Measurements from ENCODE around the gene SEMA6D.

DNA sequence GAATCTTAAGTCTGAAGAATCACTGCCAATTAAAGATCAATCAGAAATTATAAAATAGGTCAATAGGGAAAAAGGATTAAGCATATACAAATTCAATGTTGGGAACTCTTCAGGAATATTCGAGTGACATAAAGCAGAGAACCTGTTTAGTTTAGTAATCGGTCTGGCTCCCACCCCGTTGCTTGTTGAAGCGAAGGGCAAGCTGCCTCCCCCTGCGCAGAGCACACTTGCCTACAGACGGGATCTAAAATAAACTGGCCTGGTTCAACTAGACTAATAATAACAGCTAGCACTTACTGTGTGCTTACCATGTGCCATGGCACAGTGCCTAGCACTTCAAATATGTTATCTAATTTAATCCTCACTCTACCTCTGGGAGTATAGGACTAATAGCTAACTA is 8.6 kb downstream of the SEMA6D start:
- TF ChIP-seq, protein P1, sequence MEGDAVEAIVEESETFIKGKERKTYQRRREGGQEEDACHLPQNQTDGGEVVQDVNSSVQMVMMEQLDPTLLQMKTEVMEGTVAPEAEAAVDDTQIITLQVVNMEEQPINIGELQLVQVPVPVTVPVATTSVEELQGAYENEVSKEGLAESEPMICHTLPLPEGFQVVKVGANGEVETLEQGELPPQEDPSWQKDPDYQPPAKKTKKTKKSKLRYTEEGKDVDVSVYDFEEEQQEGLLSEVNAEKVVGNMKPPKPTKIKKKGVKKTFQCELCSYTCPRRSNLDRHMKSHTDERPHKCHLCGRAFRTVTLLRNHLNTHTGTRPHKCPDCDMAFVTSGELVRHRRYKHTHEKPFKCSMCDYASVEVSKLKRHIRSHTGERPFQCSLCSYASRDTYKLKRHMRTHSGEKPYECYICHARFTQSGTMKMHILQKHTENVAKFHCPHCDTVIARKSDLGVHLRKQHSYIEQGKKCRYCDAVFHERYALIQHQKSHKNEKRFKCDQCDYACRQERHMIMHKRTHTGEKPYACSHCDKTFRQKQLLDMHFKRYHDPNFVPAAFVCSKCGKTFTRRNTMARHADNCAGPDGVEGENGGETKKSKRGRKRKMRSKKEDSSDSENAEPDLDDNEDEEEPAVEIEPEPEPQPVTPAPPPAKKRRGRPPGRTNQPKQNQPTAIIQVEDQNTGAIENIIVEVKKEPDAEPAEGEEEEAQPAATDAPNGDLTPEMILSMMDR (IDR thresholded peaks at IDR 0.05; ENCODE audit: poor library complexity): no peak
- TF ChIP-seq EZH2 (IDR thresholded peaks at IDR 0.05; ENCODE audit: borderline replicate concordance): no peak

Measured in hepatocyte (in vitro differentiated cells).